Breast epithelium (tissue), 3 donors: ENCODE measurements around the gene MAP2K6.

Experiments
- CTCF ChIP-seq, 3 donors: fragments of 450-650 bp; IDR thresholded peaks; one replicate each; pipeline ENCODE4 v1.5.1; 2016 to 2017; ENCODE audit warnings: antibody characterized with exemption in 3 of 3, mild to moderate bottlenecking in 3 of 3, moderate library complexity in 3 of 3
- POLR2A ChIP-seq: fragments of 450-650 bp; IDR thresholded peaks from one replicate; pipeline ENCODE4 v1.6.1; 2016; ENCODE audit warnings: antibody characterized with exemption, mild to moderate bottlenecking, moderate library complexity

DNA sequence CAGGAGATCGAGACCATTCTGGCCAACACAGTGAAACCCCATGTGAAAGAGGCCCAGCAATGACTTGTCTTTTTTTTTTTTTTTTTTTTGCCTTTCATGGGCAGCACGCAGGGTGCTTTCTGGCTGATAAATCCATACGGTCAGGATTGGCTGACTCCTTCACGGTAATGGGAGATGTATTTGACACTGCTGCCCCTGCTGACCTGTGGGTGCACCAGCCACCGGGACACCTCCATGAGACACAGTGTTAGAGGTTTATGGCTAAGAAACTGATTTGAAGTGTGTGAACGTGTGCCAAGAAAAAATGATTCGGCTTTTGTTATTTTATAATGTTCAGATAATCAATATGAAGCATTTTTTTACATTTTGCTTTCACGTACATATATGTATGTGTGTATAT is 48.4 kb downstream of the MAP2K6 start:
- no peak for TF ChIP-seq CTCF (IDR thresholded peaks at IDR 0.05)
- TF ChIP-seq POLR2A, result no peak
